Cortex of kidney (tissue), 1 donor: ENCODE measurements around the gene CCDC106.

Source experiments
- DNase-seq: peaks from one replicate; lab custom pipeline; 2025; lab: John Stamatoyannopoulos, UW

The CCDC106 gene

GRCh38 chr19:55637534-55637933 is 10.5 kb upstream of the CCDC106 start:
- no peak for DNase-seq

DNA sequence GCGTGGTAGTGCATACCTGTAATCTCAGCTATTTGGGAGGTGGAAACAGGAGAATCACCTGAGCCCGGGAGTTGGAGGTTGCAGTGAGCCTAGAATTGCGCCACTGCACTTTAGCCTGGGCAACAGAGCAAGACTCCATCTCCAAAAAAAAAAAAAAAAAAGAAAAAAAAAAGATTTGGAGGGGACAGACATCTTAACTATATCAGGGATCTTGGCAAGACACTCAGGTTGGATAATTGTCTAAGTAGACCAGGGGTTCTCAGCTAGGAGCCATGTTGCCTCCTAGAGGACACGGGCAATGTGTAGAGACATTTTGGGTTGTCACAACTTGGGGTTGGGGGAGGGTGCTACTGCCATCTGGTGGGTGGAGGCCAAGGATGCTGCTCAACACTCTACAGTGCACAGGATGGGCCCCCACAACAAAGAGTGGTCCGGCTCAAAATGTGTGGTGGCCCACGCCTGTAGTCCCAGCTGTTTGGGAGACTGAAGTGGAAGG is 9.1 kb upstream of the CCDC106 start:
- no peak for DNase-seq

DNA sequence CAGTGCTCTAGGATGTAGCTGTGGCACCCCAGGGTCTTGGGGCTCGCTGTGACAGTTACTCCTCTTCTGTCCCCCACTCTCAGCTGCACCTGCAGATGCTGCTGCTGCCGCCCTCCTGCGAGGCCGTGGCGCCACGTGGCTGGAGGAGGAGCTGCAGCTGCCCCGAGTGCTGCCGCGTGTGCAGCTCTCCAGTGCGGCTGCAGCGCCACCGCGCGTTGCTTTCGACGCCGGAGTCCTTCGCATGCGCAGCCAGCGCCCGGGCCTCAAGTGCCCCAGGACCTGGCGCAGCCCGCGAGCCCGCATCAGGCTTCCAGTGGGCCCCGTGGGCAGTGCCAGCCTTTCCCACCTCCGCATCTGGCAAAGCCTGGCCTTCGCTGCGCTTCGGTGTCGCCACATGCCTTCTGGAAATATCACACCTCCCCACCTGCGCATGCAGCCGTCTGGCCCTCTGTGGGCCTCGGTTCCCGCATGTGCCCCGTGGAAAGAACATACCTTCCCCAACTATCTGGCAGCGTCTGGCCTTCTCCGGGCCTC is 7.9 kb upstream of the CCDC106 start:
- no peak for DNase-seq

DNA sequence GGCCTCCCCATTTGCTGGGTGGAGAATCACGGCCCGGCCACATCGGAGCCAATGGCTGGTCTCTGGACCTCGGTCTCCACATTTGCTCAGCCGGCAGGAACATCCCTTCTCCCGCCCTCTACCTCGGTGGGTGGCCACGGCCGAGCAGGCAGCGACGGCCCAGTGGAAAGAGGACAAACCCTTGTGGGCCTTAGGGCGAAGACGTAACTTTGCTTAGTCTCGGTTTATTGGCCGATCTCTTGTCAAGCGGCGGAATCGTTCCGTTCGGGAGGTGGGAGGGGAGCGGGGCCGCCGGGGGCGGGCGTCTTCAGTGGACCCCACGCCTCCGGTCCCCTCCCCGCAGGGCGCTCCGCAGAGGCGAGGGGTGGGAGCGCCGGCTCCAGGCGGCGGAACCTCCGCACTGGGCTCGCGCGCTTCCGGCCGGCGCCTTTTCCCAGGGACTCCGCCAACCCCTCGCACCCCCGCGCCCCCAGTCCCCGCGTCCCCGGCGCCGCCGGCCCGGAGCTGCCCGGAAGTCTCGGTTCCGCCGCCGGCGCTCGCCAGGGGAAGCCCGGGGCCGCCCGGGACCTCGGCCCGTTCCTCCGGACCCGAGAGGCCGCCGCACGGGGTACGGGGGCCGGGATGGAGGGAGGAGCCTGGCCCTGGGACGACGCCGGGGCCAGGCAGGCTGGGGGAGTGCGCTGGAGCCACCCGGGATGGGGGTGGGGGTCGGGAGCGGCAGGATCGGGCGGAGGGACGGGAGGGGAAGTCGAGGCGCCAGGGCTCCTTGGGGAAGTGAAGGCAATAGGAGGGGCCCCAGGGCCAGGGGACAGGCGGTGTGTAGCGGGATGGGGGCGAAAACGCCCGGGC is 7.2 kb upstream of the CCDC106 start, which contains the start of gene ZNF580:
Gene ZNF580 (plus strand): TSS at position 426 of the 849 bp plus-strand sequence. CDS start 1,507 bp downstream, outside the sequence.
- no peak for DNase-seq

GRCh38 chr19:55641426-55642152 is 6.4 kb upstream of the CCDC106 start:
- DNase-seq: no peak

DNA sequence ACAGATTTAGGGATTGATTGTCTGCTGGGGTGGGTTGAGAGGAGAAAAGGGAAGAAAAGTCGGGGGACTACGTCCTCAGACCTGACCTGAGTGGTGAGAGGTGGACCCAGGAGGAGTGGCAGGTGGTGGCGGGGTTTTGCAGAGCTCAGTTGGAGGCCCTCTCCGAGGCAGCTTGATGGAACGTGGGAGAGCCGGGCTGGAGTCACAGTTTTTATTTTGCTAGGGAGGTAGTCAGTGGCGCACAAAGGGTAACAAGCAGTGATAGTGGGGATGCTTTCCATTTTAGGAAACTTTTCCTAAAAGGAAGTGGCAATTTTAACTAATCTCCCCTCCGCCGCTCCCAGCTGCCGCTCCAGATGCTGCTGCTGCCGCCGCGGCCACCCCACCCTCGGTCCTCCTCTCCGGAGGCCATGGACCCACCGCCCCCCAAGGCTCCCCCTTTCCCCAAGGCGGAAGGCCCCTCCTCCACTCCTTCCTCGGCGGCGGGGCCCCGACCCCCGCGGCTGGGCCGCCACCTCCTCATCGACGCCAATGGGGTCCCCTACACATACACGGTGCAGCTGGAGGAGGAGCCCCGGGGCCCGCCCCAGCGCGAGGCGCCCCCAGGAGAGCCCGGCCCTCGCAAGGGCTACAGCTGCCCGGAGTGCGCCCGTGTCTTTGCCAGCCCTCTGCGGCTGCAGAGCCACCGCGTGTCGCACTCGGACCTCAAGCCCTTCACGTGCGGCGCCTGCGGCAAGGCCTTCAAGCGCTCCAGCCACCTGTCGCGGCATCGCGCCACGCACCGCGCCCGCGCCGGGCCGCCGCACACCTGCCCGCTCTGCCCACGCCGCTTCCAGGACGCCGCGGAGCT is 5.6 kb upstream of the CCDC106 start:
- DNase-seq: no peak

- no peak for DNase-seq
Measured at GRCh38 chr19:55643003-55643886, 4.8 kb upstream of the CCDC106 start, which contains the start of gene ZNF581. Gene ZNF581 (plus strand): TSS chr19:55643649. CDS start chr19:55644572, 923 bp downstream.

- no peak for DNase-seq
Measured at GRCh38 chr19:55643887-55644176, 4.2 kb upstream of the CCDC106 start.

DNA sequence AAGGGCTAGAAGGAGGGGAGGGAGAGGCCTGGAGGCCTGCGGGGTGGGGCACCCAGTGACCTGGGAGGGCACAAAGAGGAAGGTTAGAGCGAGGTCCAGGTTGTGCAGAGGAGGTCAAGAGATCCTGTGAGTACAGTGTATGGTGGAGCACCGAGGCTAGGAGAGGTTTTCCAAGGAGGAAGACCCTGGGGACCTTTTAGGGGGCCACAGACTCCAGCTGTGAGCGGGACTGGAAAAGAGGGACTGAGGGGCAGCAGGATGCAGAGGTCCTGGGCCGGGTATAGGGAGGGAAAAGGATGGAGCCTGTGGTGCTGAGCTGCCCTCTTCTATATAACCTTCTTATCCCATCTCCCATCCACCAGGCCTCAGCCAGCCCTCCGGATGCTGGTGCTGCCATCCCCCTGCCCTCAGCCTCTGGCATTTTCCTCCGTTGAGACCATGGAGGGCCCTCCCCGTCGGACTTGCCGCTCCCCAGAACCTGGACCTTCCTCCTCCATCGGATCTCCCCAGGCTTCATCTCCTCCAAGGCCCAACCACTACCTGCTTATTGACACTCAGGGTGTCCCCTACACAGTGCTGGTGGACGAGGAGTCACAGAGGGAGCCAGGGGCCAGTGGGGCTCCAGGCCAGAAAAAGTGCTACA is 3.7 kb upstream of the CCDC106 start:
- no peak for DNase-seq

DNA sequence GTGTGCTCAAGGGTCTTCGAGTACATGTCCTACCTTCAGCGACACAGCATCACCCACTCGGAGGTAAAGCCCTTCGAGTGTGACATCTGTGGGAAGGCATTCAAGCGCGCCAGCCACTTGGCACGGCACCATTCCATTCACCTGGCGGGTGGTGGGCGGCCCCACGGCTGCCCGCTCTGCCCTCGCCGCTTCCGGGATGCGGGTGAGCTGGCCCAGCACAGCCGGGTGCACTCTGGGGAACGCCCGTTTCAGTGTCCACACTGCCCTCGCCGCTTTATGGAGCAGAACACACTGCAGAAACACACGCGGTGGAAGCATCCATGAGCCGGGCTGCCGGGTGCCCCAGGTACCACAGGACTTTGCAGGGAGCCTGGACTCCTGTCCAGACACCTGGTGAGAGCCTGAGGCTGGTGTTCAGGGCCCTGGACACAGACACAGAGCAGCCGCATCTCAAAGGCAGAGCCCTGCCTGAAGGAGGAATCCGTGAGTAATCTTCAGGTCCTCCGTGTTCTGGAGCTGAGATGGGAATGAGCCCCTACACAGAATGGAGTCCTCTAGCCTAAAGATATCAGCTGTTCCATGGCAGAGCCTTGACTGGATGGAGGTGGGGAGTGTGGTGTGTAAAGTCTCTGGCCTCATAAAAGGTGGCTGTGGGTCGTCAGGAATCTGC is 3.0 kb upstream of the CCDC106 start:
- DNase-seq: no peak

- DNase-seq: no peak
Measured at GRCh38 chr19:55645512-55645881, 2.5 kb upstream of the CCDC106 start.

- no peak for DNase-seq
Measured at GRCh38 chr19:55646889-55647731, 902 bp upstream of the CCDC106 start.

GRCh38 chr19:55648585-55649267 is 714 bp downstream of the CCDC106 start:
- no peak for DNase-seq

- no peak for DNase-seq
Measured at GRCh38 chr19:55649268-55650125, 1.5 kb downstream of the CCDC106 start.

GRCh38 chr19:55650126-55650557 is 2.1 kb downstream of the CCDC106 start:
- no peak for DNase-seq

GRCh38 chr19:55650602-55651230 is 2.7 kb downstream of the CCDC106 start:
- DNase-seq: no peak

DNA sequence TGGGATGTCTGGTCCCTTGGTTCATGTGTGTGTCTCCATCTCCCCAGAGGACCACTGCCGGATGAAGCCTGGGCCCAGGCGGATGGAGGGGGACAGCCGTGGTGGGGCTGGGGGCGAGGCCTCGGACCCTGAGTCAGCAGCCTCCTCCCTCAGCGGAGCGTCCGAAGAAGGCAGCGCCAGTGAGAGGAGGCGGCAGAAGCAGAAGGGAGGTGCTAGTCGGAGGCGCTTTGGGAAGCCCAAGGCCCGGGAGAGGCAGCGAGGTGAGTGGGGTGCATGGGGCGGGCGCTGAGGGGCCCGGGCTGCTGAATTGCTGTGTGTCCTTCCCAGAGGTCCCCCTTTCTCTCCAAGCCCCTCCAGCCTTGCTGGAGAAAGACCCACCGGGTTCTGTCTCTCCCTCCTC is 3.2 kb downstream of the CCDC106 start:
- DNase-seq: no peak
